ENCODE data around the gene CATSPER2. TPM values are rescaled to one million over a fixed set of nuclear protein-coding genes. Genes with fewer than 3 reads are reported as not detected.
"Not testable (repeated sequence)": the region's sequence is repeated elsewhere in the genome, so short reads cannot be mapped to it uniquely, and the experiment has no call there.

CATSPER2 gene
- 1 to 10 TPM; 2.1 to 6.9 (median 4.2) TPM for polyA plus RNA-seq (ENCODE audit: insufficient read length in 4 of 4)

DNA sequence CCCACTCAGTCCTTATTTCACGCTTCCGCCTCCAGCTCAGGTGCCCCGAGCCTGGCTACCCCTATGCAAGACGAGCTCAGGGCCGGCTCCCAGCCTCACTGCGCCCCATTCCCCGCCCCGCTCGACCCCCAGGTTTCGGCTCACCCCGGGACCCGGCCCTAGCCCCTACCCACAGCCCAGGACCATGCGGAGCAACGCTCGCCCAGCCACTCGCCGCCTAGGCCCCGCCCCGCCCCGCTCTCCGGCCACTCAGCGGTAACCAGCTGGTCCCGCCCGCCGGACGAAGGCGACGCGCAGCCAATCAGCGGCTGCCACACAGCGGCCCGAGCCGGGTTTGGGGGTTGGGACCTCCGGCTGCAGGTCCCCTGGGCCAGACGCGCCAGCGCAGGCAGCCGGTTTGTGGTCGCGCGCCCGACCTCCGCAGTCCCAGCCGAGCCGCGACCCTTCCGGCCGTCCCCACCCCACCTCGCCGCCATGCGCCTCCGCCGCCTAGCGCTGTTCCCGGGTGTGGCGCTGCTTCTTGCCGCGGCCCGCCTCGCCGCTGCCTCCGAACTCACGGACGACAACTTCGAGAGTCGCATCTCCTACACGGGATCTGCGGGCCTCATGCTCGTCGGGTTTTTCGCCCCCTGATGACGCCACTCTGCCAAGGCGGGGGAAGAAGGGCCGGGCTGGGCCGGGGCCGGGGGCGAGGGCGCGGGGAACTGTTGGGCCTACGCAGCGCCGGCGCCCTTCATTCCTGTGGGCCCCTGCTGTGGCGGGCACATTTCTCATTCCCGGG is at the start of gene CATSPER2:
CATSPER2 (minus strand) TSS at position 196 of the 781 bp plus-strand sequence. CDS start 783 bp downstream, outside the sequence.
- no peak for DNase-seq (ENCODE audit: low read depth in 4 of 4, low spot score in 3 of 4)

DNA sequence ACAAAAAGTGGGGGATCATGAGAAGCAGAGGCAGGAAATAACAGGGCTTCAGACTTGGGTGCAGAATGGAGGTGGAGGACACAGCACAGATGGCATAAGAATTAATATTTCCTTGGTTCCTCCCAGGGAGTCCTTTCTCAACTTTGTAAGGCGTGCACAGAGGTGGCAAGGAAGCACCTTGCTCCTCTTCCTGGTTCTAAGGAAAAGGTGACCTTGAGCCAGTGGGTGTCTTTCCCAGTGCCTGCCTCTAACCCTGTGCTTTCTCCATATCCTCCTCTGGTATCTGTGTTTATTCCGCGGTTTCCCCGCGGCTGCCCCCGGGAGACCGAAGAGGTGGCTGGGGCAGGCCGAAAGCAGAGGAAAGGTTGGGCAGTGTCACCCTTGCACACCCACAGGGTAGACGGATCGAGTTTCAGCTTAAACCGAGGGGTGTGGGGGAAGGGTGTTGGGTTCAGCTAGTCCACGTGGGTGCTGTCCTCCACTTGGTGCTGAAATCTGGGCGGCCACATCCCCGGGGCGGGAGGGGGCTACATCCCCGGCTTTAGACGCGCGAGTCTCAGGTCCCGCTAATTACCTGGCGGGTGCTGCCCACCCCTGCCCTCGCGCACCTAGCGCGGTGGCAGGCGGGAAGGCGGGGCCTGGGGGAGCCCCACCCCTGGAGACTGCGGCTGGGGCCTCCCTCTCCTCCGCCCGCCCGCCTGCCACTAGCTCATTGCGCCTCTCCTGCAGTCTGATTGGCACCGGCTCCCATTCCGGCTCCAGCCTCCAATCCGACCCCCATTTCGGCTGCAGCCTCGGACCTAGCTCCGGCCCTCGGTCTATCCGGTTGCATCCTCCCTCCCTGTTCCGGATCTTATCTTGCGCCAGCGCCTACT is 44.7 kb upstream of the CATSPER2 start, which contains the start of gene CKMT1A:
CKMT1A (plus strand) TSS at position 712 of the 875 bp plus-strand sequence. CDS start 192 bp downstream, outside the sequence.
- not testable (repeated sequence) for DNase-seq (ENCODE audit: low read depth in 4 of 4, low spot score in 3 of 4)

DNA sequence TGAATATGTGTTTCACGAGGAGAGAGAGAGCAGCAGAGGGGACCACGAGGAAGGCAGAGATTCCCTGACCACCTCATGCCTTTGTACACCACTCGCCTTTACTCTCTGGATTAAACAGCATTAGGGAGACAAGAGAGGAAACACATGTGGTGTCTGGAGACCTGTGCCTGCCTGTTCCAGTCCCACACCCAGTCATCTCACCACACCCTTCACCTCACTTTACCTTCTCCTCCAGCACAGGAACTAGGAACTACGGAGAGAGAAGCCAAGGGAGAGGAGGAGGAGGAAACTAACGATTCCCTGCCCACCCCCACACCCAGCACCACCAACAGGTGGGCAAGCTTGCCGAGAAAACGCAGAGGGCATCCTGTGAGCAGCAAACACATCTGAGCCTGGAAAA is 44.0 kb upstream of the CATSPER2 start:
- DNase-seq (ENCODE audit: low read depth in 4 of 4, low spot score in 3 of 4), result not testable (repeated sequence)

DNA sequence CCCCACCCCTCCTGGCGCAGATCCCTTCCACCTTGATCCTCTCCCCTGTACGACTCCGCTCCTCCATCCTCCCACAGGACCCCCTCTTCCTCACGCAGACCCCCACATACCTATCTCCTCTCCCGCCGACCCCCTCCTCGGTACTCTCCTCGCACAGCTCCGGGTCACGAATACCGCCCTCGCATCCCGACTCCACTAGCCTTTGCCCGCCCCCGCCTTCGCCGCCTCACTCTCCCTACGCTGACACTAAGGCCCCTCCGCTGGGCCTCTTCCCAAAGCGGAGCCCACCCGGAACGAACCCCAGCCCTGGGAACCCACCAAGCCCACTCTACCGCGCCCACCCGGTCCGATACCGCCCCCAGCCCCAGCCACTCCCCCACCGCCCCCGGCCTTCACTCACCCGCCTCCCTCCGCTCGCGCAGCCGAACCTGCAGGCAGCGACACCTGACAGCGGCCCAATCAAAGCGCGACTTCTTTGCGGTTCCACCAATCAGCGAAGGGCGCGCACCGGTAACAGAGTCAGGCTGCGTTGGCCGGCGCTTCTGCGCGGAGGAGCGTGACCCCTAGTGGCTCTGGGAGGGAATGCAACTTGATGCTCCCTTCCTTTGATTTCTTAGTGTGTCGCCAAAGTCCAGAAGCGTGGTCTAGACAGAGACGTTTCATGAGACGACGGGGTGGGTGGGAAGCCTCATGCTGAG is 41.1 kb upstream of the CATSPER2 start:
- not testable (repeated sequence) for DNase-seq (ENCODE audit: low read depth in 4 of 4, low spot score in 3 of 4)

DNA sequence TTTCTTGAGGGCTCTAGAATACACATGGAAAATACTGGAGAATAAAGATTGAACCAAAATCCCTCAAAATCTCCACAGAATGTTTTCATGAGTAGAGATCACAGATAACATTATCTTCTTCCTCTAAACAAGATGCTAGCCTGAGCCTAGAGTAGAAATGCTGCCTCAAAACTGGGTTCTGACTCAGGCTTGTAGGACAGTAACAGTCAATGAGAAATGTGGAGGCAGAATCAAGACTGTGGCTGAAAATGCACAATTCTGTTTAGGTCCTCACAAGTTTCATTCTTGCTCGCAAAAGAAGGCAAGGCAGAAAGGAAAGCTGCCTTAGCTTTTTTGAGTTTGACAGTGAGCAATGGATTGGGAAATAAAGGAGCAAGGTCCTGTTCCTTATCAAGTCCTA is 25.5 kb upstream of the CATSPER2 start:
- DNase-seq (ENCODE audit: low read depth in 4 of 4, low spot score in 3 of 4), result not testable (repeated sequence)

DNA sequence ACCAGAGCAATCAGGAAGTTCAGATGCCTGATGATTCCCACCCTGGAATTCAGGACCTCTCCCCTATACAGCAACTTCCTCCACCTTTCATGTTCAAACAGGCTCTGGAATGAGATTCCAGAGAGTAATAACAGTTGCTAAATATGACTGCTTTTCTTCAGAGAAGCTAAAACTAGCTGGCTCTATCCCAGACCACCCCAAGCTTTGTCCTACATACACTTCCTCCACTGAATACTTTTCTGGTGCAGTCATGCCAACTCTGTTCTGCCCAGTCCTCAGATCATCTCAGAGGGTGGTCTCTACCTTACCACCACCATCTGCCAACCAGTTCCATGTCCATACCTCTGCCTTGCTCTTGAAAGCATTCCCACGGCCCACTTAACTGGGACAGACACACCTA is 17.5 kb upstream of the CATSPER2 start:
- DNase-seq (ENCODE audit: low read depth in 4 of 4, low spot score in 3 of 4), result not testable (repeated sequence)

DNA sequence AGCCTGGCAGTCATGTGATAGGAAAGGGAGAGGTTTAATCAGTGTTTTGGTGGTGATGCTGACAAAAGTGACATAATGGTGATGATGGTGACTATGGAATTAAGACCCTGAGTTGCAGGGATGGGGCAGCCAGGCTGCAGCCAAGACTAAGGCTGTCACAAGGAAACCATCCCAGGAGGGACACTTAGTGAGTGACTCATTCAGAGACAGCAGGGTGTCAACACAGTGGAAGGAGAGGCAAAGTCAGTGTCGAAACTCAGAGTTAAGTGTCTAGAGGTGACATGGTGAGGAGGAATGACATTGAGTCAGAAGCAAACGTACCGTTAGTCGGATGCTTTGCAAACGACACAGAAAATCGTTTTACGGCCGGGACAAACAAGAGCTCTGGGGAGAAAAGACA is 14.7 kb upstream of the CATSPER2 start:
- DNase-seq (ENCODE audit: low read depth in 4 of 4, low spot score in 3 of 4), result not testable (repeated sequence)

DNA sequence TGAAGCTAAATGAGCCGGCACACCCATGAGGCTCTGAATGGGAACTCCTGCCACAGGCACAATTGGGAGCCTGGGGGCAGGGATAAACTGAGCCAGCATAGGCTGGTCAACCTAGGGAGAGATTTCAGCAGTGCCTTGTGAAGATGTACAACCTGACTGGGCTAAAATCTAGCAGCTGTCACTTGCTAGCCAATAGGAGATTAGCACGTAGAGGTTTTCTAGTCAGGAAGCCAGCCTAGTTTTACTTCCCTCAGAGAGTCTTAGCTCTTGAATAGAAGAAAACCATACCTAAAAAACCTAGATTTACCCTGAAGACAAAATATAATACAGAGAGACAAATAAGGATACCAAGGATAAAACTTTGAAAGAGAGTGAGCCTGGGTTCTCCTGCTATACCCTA is 13.6 kb upstream of the CATSPER2 start:
- DNase-seq (ENCODE audit: low read depth in 4 of 4, low spot score in 3 of 4), result not testable (repeated sequence)

DNA sequence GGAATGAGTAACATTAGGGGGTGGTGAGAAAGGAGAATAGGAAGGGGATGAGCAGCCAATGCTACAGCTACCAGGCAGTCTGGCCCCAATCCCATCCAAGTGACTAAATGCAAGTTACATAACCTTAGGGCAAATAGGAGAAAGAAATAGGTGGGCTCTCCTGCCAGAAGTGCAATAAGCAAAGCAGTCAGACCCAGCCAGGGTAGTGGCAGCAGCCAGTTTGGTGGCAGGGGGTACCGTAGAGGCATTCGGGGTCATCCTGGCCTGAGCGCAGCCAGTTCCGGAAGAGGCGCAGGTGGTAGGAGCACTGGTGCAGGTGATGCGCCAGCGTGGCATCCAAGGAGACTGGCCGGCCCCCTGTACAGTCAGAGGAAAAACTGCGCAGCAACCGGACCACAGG is 11.1 kb upstream of the CATSPER2 start:
- DNase-seq (ENCODE audit: low read depth in 4 of 4, low spot score in 3 of 4), result not testable (repeated sequence)

DNA sequence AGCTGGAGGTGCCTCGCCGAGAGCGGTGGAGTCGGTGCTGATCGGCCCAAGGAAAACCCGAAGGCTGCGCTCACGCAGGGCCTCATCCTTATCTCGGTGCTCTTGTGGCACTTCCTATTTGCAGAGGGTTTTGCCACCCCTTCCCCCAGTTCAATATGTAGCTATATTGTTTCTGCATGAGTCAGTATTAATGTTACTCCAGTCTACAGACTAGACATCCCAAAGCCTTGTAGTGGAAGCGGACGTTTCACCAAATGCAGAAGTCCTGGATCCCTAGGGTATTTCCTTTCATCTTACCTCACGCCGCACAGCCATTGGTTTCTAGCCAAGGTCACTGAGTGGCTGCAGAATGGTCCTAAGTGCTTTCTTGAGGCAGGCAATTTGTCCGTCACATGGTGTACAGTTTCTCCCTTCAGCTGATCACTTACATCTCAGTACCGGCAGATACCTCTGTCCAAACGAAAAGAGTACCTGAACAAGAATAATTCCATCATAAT is 834 bp upstream of the CATSPER2 start:
- DNase-seq (ENCODE audit: low read depth in 4 of 4, low spot score in 3 of 4), result not testable (repeated sequence)

DNA sequence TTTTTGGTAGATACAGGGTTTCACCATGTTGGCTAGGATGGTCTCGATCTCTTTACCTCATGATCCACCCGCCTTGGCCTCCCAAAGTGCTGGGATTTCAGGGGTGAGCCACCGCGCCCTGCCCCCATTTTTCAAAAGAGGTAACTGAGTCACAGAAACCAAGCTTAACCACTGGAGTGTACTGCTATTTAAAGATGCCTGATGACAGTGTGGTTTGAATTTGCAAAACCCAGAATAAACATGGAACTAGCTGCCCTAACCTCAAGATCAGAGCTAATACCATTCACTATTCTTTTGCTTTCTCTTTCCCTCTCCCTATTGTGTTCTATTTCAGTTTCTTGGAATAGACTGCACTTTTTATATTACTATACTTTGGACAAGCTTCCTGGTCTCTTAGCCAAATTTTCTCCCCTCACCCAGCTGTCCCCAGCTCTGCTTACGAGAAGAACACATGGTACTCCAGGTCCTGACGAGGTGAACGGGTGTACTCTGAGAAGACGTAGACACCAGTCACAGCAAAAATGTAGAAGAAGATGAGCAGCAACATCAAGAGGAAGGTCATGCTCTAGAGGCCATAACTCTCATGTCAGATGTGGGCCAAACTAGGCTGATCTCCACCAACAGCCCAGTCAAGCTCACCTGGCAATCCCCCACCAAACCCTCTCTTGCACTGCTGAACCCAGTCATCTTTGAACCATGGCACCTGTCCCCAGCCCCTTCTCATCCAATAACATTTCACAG is 10.0 kb downstream of the CATSPER2 start:
- not testable (repeated sequence) for DNase-seq (ENCODE audit: low read depth in 4 of 4, low spot score in 3 of 4)

DNA sequence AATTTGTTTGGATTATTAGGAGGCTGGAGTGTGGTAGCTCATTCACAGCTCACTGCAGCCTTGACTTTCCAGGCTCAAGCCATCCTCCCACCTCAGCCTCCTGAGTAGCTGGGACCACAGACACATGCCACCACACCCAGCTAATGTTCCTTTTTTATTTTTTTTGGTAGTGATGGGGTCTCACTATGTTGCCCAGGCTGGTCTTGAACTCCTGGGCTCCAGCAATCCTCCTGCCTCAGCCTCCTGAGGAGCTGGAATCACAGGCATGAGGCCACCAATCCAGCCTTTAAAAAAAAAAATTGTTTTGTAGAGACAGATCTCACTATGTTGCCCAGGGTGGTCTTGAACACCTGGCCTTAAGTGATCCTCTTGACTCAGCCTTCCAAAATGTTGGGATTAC is 21.7 kb downstream of the CATSPER2 start:
- DNase-seq (ENCODE audit: low read depth in 4 of 4, low spot score in 3 of 4), result not testable (repeated sequence)

DNA sequence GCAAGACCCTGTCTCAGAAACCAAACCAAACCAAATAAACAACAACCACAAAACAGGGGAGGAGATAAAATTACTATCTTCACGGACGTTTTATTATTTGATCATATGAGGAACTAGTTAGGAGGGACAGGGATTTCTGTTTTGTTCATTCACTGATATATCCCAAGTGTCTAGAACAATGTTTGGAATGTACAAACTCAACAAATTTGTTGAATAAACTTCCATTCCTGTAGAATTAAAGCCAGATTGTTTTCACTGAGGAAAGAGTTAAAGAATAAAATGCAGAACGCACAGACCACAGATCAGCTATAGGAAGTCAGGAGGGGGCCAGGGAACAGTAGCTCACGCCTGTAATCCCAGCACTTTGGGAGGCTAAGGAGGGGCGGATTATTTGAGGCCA is 23.5 kb downstream of the CATSPER2 start:
- DNase-seq (ENCODE audit: low read depth in 4 of 4, low spot score in 3 of 4), result no peak

DNA sequence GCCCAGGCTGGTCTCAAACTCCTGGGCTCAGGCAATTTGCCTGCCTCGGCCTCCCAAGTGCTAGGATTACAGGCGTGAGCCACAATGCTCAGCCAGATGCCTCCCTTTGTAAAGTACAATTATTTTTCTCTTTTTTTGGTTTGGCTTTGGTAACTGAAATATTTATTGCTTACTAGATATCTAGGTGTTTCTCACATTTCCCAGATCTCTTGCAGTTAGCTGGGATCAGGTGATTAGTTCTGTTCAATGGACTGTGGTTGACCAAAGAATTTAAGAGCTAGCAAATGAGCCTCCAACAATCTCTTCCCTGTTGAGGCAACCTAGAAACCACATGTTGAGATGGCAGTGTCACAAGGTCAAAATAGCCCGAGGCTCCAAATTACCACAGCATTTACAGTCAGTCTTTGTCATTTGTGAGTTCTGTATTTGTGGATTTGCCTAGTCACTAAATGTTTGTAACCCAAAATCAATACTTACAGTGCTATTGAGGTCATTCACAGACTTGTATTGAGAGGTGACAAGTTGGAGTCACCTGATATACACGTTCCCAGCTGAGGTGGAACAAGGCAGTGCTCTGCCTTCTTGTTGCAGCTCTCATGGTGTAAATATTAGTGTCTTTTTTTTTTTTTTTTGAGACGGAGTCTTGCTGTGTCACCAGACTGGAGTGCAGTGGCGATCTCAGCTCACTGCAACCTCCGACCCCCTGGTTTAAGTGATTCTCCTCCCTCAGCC is 26.4 kb downstream of the CATSPER2 start:
- not testable (repeated sequence) for DNase-seq (ENCODE audit: low read depth in 4 of 4, low spot score in 3 of 4)

DNA sequence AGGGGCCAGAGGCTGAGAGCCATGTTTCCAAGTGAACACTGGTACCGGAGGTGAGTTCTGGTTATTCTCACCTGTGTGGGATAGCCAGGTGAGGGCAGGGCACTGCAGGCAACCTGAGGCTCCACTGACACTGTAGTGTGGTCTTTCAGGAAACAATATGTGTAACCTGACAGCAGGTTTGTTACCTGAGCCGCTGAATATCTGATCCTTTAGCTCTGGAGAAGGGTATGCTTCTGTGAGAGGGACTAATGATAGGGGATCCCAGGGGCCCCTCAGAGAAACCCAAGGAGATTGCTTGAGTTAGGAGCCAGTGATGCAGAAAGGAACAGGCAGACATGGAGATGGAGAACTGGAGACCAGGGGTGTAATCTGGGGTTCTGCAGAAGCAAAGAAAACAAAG is 29.9 kb downstream of the CATSPER2 start, which contains the start of gene STRC:
STRC (minus strand) TSS at position 101 of the 400 bp plus-strand sequence; CDS start at position 23, 78 bp downstream.
- DNase-seq (ENCODE audit: low read depth in 4 of 4, low spot score in 3 of 4), result not testable (repeated sequence)

DNA sequence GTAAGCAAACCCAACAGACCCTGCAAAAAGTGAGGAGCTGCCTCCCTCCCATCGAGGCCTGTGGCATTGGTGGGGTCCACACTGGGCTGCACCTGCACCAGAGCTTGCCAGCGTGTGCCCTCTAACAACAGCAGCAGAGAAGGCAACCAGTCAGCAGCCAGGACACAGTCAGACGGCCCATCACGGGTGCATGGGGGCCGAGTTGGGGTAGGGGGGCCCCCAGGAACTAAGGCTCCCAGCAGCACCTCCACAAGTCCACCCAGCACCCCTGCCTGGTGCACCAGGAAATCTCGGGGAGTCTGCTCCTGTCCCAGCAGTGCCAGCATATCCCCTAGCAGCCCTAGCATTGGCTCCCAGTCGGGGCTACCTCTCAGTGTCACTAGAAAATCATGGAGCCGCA is 30.9 kb downstream of the CATSPER2 start:
- not testable (repeated sequence) for DNase-seq (ENCODE audit: low read depth in 4 of 4, low spot score in 3 of 4)

DNA sequence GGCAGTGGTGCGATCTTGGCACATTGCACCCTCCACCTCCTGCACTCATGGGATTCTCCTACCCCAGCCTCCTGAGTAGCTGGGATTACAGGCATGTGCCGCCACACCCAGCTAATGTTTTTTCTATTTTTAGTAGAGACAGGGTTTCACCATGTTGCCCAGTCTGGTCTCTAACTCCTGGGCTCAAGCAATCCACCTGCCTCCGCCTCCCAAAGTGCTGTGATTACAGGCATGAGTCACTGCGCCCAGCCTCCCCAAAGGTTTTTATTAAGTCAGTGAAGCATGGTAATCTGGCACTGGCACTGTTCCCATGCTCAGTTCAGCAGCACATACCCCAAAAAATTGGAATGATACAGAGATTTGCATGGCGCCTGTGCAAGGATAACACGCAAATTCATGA is 46.4 kb downstream of the CATSPER2 start:
- not testable (repeated sequence) for DNase-seq (ENCODE audit: low read depth in 4 of 4, low spot score in 3 of 4)

DNA sequence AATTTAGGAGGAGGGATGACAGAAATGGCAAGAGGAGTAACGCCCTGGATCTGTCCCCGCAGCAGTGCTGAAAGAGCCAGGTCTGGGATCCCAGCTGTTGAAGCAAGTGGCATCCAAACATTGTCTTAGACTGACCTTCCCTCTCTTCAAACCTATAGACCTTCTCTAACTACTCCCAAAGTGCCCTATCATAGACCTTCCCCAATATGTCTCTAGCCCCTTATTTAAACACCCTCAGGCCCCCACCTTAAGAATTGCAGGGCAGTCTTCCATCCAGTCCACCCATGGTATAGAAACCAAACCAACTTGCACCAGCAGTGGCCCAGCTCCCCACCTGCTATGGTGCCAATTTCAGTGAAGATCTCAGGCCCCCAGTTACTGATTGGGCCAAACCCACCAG is 48.4 kb downstream of the CATSPER2 start:
- DNase-seq (ENCODE audit: low read depth in 4 of 4, low spot score in 3 of 4), result not testable (repeated sequence)

DNA sequence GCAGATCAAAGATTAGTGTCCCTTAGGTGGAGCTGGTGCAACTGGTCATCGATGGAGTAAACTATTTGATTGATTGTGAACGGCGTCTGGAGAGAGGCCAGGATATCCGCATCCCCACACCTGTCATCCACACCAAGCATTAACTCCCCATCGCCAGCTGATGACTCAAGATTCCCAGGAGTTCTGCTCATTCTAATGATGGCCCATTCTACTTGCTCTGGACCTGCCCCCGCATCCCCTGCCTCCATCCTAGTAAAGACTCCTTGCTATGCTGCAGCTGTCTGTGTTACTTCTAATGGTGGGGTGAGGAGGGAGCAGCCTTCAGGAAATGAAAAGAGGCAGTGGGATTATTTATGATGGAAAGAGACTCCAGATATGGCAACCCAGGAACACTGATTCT is 49.5 kb downstream of the CATSPER2 start:
- not testable (repeated sequence) for DNase-seq (ENCODE audit: low read depth in 4 of 4, low spot score in 3 of 4)

Data from right renal pelvis (tissue), 4 donors.